SKM-1 (cell line): ENCODE data around the gene COL5A3.
A peak's percentile ranks its signal among the peaks of the same experiment; 100 is the strongest.
"Not testable (repeated sequence)": the region's sequence is repeated elsewhere in the genome, so short reads cannot be mapped to it uniquely, and the experiment has no call there.

Experiments
- DNase-seq: peaks from one replicate; lab custom pipeline; 2025; ENCODE audit not compliant: unreplicated experiment; lab: John Stamatoyannopoulos, UW

The COL5A3 gene

GRCh38 chr19:10010247-10010691 lies at the start of gene COL5A3:
Gene COL5A3 (minus strand): TSS chr19:10010504. CDS start chr19:10010385, 119 bp downstream.
- no peak for DNase-seq

DNA sequence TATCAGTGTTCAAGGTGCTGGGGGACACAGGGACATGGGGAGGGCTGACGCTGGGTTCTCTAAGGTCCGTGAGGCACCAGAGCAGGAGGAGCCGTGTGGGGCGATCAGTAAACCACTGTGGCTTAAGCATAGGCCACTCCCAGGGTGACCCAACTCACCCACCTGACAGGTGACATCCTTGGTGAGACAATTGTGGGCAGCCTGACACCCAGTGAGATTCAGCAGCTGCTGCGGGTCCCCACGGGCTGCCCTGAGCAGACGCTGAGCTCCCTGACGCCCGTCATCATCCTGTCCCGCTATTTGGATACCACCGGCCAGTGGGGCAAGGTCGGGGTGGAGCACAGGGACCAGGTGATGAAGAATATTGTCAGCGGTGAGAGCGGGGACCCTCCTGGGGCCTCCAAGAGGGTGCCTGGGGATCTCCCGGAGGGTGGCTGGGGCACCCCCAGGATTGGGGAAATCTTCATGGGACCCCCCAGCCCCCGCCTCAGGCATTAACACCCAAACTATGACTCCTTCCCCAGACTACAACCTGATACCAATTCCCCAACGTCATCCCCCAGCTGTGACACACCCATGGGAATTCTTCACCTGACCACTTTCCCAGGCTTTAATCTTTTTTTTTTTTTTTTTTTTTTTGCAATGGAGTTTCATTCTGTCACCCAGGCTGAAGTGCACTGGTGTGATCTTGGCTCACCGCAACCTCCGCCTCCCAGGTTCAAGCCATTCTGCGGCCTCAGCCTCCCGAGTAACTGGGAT lies 42.5 kb upstream of the COL5A3 start:
- DNase-seq = no peak

DNA sequence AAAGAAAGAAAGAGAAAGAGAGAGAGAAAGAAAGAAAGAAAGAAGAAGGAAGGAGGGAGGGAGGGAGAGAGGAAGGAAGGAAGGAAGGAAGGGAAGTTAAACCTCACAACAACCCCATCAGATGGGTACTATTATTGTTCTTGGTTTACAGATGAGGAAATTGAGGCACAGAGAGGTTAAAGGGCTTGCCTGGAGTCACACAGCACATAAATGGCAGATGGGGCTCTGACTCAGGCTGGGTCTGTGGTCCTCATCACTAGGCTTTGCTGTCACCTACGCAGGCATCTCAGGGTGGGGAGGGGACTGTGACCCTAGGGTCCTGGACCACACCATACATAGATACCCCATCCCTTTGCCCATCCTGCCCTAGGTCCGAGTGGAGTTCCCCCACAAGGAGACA lies 39.3 kb upstream of the COL5A3 start:
- no peak for DNase-seq

DNA sequence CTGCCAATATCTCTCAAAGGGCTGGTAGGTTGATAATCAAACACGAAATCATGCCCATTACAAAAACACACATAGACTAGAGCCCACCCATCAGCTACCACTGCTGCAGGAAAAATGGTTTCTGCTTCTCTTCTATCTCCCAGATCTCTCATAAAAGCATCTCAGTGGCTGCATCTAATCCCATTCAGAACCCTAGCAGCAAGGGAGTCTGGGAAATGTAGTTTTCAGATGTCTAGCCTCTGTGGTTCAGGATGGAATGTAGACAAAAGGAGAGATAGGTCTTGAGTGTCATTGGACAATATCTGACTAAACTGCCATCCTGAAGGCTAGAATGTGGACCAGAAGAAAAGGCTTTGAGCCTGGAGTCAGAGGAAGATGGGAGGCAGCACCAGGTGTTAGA lies 35.1 kb upstream of the COL5A3 start:
- DNase-seq = no peak

- no peak for DNase-seq
Measured at GRCh38 chr19:10044390-10044789, 34.1 kb upstream of the COL5A3 start.

GRCh38 chr19:10043286-10043927 lies 33.1 kb upstream of the COL5A3 start:
- no peak for DNase-seq

GRCh38 chr19:10037809-10038208 lies 27.5 kb upstream of the COL5A3 start:
- DNase-seq = no peak

DNA sequence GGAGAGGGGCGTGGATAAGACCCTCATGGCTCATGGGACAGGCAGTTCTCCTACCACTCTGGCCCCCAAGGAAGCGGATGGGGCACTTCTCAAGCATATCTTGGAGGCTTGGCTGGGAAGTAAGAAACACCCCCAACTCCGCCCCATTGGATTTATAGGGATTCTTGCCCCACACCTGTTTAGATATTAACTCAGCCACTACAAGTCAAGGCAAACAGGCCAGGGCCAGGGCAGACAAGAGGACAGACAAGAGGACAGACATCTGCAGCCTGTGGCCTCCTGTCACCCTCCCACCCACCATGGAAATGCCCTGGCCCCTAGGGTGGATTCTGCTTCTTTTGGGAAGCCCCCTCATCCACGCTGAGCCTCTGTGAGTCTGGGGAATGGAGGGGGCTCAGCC lies 27.1 kb upstream of the COL5A3 start:
- DNase-seq = no peak

DNA sequence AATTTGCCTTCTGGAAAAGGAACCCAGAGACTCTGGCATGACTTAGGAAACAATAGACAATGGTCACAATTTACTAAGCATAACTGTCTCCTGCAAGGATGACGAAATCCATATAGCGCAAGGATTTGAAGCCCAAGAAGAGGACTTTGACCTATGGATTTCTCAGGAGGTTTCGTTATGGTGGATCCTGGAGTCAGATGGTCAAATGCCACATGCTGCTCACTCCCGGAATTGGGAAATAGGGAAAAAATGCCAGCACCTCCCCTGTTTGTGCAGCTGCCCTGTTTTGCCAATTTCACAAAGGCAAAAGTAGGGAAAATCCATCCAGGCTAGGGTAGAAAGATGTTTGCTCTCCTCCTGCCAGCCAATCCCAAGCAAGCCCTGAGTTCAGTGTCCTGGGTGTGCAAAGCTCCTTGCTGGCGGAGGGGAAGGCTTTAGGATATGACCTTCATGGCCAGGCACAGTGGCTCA lies 26.3 kb upstream of the COL5A3 start:
- DNase-seq = no peak

GRCh38 chr19:10033614-10034013 lies 23.3 kb upstream of the COL5A3 start:
- no peak for DNase-seq

- DNase-seq = peak; percentile 62
Measured at GRCh38 chr19:10027158-10027997, 17.1 kb upstream of the COL5A3 start.

DNA sequence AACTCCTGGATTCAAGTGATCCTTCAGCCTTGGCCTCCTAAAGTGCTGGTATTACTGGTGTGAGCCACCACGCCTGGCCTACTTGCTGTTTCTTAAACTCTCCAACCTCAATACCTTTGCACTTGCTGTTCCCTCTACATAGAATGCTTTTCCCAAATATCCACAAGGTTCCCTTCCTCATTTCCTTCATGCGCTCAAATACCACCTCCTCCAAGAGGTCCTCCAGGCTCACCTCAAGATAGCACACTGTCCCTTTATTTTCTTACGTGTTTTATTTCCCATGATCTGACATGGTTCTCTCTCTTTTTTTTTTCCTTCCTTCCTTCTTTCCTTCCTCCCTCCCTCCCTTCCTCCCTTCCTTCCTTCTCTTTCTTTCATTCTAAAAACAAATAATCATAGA lies 16.4 kb upstream of the COL5A3 start:
- no peak for DNase-seq

- DNase-seq = not testable (repeated sequence)
Measured at GRCh38 chr19:10023096-10023495, 12.8 kb upstream of the COL5A3 start.

GRCh38 chr19:10021863-10022262 lies 11.6 kb upstream of the COL5A3 start:
- DNase-seq = no peak

DNA sequence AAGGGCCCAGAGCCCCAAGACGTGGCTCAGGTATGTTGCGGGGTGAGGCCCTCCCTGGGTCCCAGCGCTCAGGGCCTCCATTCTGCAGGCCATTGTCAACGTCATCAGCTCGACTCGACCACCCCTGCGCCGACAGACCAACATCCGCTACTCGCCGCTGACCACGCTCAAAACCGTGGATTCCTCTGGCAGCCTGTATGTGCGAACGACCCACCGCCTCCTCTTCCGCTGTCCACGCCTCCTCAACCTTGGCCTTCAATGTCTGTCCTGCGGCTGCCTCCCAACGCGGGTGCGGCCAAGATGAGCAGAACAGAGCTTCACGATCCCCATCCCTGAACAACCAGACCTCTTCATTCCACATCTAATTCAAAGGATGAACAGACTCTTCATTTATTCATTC lies 11.1 kb upstream of the COL5A3 start:
- DNase-seq = no peak

GRCh38 chr19:10020851-10021250 lies 10.5 kb upstream of the COL5A3 start:
- DNase-seq = no peak

DNA sequence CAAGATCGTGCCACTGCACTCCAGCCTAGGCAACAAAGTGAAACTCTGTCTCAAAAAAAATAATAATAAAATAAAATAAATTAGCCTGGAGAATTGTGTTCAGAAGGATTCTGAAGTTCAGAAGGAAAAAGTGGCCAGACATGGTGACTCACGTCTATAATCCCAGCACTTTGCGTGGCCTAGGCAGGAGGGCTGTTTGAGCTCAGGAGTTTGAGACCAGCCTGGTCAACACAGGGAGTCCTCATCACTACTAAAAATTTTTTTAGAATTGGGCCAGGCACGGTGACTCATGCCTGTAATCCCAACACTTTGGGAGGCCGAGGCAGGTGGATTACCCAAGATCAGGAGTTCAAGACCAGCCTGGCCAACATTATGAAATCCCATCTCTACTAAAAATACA lies 8.9 kb upstream of the COL5A3 start:
- DNase-seq = no peak

DNA sequence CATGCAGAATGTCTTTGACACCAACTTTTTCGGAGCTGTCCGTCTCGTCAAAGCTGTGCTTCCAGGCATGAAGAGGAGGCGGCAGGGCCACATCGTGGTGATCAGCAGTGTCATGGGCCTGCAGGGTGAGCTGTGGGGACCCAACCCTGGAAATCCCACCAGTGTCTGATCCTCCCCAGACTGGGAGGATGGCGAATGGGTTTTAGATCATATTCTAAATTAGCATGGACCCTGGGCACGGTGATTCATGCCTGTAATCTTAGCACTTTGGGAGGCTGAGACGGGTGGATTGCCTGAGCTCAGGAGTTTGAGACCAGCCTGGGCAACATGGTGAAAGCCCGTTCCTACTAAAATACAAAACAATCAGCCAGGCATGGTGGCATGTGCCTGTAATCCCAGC lies 8.5 kb upstream of the COL5A3 start:
- DNase-seq = no peak

DNA sequence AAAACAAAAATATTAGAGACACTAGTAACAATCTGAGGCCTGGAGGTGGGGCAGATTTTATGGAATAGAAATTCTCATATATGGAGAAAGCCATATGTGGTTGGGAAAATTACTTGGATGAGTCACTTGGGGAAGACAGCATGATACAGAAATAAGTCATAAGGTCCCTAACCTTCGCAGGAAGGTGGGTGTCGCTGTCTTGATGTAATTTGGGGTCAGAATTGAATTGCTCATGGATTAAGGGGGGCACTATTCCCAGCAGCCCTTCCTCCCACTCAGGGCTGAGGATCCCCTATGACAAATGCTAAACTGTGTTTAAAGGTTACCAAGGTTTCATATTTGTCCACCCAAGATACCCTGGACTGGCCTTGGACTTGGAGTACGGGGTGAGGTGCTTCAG lies 8.0 kb upstream of the COL5A3 start:
- no peak for DNase-seq

GRCh38 chr19:10013834-10014618 lies 3.7 kb upstream of the COL5A3 start:
- no peak for DNase-seq

GRCh38 chr19:10013316-10013715 lies 3.0 kb upstream of the COL5A3 start, which contains the start of gene RDH8:
Gene RDH8 (plus strand): TSS chr19:10013483. CDS start chr19:10013498, 15 bp downstream.
- DNase-seq = no peak
